ENCODE data around the gene PHC2.

DNA sequence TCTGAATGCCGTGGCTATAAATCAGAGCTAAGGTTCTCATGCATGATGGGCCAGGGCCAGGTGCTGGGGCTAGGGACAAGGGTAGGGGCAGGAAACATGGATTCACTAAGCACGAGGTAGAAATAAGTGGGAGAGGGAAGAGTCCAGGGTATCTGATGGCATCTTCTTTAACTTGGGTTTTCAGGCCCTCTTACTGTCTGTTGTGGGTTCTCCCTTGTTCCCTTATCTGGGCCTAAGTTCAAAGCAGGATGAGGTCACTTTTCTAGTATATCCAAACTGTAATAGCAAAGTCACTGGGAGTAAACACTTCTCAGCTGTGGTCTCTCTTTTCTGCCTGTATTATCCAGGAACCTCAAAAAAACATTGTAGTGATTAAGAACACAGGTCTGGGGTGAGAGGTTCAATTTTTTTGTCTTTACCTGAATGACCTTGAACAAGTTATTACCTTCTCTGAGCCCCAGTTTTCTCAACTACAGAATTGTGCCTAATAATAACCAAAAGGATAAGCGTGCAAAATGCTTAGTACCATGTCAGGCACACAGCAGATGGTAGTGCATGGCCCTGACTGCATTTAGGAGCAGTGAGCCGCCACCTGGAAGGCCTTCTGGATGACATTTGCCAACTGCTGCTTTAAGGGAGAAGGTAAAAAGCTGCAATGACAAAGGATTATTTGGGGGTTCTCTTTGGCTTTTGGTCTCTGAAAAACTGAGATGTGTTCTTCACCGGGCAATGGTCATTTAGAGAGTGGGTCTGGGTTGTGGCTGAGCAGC lies 56.4 kb downstream of the PHC2 start:
- TF ChIP-seq POLR2AphosphoS5 (IDR thresholded peaks at IDR 0.05) (no peak), EZH2 (IDR thresholded peaks at IDR 0.05; ENCODE audit: borderline replicate concordance, insufficient read depth, low read length, poor library complexity, severe bottlenecking) (no peak), MXI1 (conservative IDR thresholded peaks at IDR 0.05; ENCODE audit: poor library complexity, severe bottlenecking) (no peak)
- TF ChIP-seq, protein P1, sequence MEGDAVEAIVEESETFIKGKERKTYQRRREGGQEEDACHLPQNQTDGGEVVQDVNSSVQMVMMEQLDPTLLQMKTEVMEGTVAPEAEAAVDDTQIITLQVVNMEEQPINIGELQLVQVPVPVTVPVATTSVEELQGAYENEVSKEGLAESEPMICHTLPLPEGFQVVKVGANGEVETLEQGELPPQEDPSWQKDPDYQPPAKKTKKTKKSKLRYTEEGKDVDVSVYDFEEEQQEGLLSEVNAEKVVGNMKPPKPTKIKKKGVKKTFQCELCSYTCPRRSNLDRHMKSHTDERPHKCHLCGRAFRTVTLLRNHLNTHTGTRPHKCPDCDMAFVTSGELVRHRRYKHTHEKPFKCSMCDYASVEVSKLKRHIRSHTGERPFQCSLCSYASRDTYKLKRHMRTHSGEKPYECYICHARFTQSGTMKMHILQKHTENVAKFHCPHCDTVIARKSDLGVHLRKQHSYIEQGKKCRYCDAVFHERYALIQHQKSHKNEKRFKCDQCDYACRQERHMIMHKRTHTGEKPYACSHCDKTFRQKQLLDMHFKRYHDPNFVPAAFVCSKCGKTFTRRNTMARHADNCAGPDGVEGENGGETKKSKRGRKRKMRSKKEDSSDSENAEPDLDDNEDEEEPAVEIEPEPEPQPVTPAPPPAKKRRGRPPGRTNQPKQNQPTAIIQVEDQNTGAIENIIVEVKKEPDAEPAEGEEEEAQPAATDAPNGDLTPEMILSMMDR (IDR thresholded peaks at IDR 0.05; ENCODE audit: poor library complexity, severe bottlenecking), result no peak
- TF ChIP-seq, protein P2, sequence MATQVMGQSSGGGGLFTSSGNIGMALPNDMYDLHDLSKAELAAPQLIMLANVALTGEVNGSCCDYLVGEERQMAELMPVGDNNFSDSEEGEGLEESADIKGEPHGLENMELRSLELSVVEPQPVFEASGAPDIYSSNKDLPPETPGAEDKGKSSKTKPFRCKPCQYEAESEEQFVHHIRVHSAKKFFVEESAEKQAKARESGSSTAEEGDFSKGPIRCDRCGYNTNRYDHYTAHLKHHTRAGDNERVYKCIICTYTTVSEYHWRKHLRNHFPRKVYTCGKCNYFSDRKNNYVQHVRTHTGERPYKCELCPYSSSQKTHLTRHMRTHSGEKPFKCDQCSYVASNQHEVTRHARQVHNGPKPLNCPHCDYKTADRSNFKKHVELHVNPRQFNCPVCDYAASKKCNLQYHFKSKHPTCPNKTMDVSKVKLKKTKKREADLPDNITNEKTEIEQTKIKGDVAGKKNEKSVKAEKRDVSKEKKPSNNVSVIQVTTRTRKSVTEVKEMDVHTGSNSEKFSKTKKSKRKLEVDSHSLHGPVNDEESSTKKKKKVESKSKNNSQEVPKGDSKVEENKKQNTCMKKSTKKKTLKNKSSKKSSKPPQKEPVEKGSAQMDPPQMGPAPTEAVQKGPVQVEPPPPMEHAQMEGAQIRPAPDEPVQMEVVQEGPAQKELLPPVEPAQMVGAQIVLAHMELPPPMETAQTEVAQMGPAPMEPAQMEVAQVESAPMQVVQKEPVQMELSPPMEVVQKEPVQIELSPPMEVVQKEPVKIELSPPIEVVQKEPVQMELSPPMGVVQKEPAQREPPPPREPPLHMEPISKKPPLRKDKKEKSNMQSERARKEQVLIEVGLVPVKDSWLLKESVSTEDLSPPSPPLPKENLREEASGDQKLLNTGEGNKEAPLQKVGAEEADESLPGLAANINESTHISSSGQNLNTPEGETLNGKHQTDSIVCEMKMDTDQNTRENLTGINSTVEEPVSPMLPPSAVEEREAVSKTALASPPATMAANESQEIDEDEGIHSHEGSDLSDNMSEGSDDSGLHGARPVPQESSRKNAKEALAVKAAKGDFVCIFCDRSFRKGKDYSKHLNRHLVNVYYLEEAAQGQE (IDR thresholded peaks at IDR 0.05; ENCODE audit: borderline replicate concordance), result no peak

All from neural cell (in vitro differentiated cells).